ENCODE results near the gene GNL3.
"Not testable (repeated sequence)": the region's sequence is repeated elsewhere in the genome, so short reads cannot be mapped to it uniquely, and the experiment has no call there.

GNL3 gene

DNA sequence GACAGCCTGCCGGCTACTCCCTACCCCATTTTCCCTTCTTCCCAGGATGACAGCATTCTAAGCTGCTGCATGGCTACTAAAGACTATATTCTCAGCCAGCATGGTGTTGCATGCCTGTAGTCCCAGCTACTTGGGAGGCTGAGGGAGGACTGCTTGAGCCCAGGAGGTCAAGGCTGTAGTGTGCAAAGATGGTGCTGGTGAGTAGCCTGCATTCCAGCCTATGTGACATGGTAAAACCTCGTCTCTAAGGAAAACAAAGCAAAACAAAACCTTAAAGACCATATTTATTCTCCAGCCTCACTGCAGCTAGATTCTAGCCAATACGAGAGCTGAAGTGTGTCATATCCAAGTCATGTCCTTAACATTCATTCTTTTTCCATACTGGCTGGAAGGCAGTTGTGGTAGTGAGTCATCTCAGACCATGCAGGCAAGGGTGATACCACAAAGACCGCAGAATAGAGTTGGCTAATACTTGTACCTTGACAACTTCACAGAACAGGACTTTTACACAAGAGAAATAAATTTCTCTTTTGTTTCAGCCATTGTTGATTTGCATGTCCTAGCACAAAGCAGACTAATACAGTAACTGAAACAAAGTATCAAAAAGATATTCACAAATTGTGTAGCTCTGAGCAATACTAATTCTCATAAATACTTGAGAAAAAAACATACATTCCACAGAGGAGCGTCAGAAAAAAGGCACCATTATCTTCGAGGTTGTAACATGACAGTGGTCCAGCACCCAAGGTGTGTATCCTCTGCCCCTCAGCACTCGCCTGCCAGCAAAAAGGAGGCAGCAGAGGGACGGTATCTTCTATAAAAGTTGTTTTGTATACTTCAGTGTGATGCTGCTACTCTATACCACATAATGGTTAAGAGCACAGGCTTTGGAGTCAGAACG, 15.0 kb upstream of the GNL3 start:
- H3K9ac ChIP-seq (ENCODE audit: low read depth, low read length), result no peak overlapping the region

GRCh38 chr3:52671676-52672075, 14.2 kb upstream of the GNL3 start:
- no peak for ATAC-seq (ENCODE audit: insufficient read depth, low read depth)
- Histone ChIP-seq H3K9me3 (ENCODE audit: insufficient read depth, low read length, severe bottlenecking) (no peaks in the 10 kb centered on the region), H3K9ac (ENCODE audit: low read depth, low read length) (no peak overlapping the region), H2AFZ (ENCODE audit: low read depth, low read length) (no peak overlapping the region), H3K36me3 (ENCODE audit: insufficient read depth, low read length) (peaks cover 74% of the 10 kb centered on the region), H3K27me3 (ENCODE audit: insufficient read depth, low read length, poor library complexity) (no peaks in the 10 kb centered on the region), H3K4me1 (ENCODE audit: insufficient read depth, low read length) (no peaks in the 10 kb centered on the region), H3K79me2 (ENCODE audit: insufficient read depth, low read length) (peaks cover 74% of the 10 kb centered on the region), H4K20me1 (ENCODE audit: insufficient read depth, low read length) (peaks cover 20% of the 10 kb centered on the region; the same call in 1 of the 2 replicates), H3K4me3 (ENCODE audit: low read depth in 1 of 2, low read length in 2 of 2) (no peak overlapping the region), H3K4me2 (ENCODE audit: insufficient read depth, low read length) (no peak overlapping the region), H3K27ac (ENCODE audit: low read length) (no peak overlapping the region)
- TF ChIP-seq, protein P1, sequence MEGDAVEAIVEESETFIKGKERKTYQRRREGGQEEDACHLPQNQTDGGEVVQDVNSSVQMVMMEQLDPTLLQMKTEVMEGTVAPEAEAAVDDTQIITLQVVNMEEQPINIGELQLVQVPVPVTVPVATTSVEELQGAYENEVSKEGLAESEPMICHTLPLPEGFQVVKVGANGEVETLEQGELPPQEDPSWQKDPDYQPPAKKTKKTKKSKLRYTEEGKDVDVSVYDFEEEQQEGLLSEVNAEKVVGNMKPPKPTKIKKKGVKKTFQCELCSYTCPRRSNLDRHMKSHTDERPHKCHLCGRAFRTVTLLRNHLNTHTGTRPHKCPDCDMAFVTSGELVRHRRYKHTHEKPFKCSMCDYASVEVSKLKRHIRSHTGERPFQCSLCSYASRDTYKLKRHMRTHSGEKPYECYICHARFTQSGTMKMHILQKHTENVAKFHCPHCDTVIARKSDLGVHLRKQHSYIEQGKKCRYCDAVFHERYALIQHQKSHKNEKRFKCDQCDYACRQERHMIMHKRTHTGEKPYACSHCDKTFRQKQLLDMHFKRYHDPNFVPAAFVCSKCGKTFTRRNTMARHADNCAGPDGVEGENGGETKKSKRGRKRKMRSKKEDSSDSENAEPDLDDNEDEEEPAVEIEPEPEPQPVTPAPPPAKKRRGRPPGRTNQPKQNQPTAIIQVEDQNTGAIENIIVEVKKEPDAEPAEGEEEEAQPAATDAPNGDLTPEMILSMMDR (IDR thresholded peaks at IDR 0.05; ENCODE audit: borderline replicate concordance, extremely low read depth, low read length, poor library complexity, severe bottlenecking), result no peak
- no peak for DNase-seq

More for the DNA sequence above, 15.0 kb upstream of the GNL3 start:
- H3K4me1 ChIP-seq (ENCODE audit: insufficient read depth, low read length), result no peaks in the 10 kb centered on the region
- H3K36me3 ChIP-seq (ENCODE audit: insufficient read depth, low read length), result peaks cover 75% of the 10 kb centered on the region
- H4K20me1 ChIP-seq (ENCODE audit: insufficient read depth, low read length), result peaks cover 15% of the 10 kb centered on the region; the same call in 1 of the 2 replicates
- peaks cover 72% of the 10 kb centered on the region for H3K79me2 ChIP-seq (ENCODE audit: insufficient read depth, low read length)
- no peak for DNase-seq
- ATAC-seq (ENCODE audit: insufficient read depth, low read depth), result 0 out of 3 replicates have a peak, but pooled peaks have one; percentile 42
- no peak overlapping the region for H3K4me3 ChIP-seq (ENCODE audit: low read depth in 1 of 2, low read length in 2 of 2)
- no peak overlapping the region for H2AFZ ChIP-seq (ENCODE audit: low read depth, low read length)
- TF ChIP-seq, protein P1 (IDR thresholded peaks at IDR 0.05; ENCODE audit: borderline replicate concordance, extremely low read depth, low read length, poor library complexity, severe bottlenecking), result no peak
- no peak for TF ChIP-seq EZH2 (IDR thresholded peaks at IDR 0.05; ENCODE audit: borderline replicate concordance, low read depth, low read length, severe bottlenecking)
- no peaks in the 10 kb centered on the region for H3K27me3 ChIP-seq (ENCODE audit: insufficient read depth, low read length, poor library complexity)
- no peak overlapping the region for H3K27ac ChIP-seq (ENCODE audit: low read length)
- H3K4me2 ChIP-seq (ENCODE audit: insufficient read depth, low read length), result no peak overlapping the region
- H3K9me3 ChIP-seq (ENCODE audit: insufficient read depth, low read length, severe bottlenecking), result no peaks in the 10 kb centered on the region

DNA sequence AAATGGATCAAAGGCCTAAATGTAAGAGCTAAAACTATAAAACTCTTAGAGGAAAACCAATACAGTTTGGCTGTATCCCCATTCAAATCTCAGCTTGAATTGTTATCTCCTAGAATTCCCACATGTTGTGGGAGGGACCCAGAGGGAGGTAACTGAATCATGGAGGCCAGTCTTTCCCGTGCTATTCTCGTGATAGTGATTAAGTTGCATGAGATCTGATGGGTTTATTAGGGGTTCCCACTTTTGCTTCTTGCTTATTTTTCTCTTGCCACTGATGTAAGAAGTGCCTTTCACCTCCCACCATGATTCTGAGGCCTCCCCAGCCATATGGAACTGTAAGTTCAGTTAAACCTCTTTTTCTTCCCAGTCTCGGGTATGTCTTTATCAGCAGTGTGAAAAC, 9.6 kb upstream of the GNL3 start:
- H3K9ac ChIP-seq (ENCODE audit: low read depth, low read length); H3K9me3 ChIP-seq (ENCODE audit: insufficient read depth, low read length, severe bottlenecking); H3K4me3 ChIP-seq (ENCODE audit: low read depth in 1 of 2, low read length in 2 of 2); H2AFZ ChIP-seq (ENCODE audit: low read depth, low read length); H3K4me2 ChIP-seq (ENCODE audit: insufficient read depth, low read length); H3K27me3 ChIP-seq (ENCODE audit: insufficient read depth, low read length, poor library complexity); H3K27ac ChIP-seq (ENCODE audit: low read length); ATAC-seq (ENCODE audit: insufficient read depth, low read depth); H3K4me1 ChIP-seq (ENCODE audit: insufficient read depth, low read length); DNase-seq: not testable (repeated sequence)
- Histone ChIP-seq H3K79me2 (ENCODE audit: insufficient read depth, low read length) (peaks cover 83% of the 10 kb centered on the region), H3K36me3 (ENCODE audit: insufficient read depth, low read length) (peaks cover 85% of the 10 kb centered on the region), H4K20me1 (ENCODE audit: insufficient read depth, low read length) (peaks cover 22% of the 10 kb centered on the region; the same call in 1 of the 2 replicates)
